A549 (cell line): ENCODE results near the gene ALDOA. TPM values are rescaled to one million over a fixed set of nuclear protein-coding genes. Genes with fewer than 3 reads are reported as not detected.

Experiments used
- ATAC-seq, 2 experiments: fragments of 200-7000 bp in 1 of 2; fragments of >200 bp in 1 of 2; cut with Nextera tagmentation in 1 of 2; cut with Tn5 transposase in 1 of 2; 3 replicates each; pipeline versions ENCODE4 v1.8.0 to v1.9.1; 2018 to 2020; ENCODE audit warnings: mild to moderate bottlenecking in 1 of 2, moderate library complexity in 1 of 2
- CTCF ChIA-PET: fragments of 300-600 bp; sonication (Branson Sonifier 250); formaldehyde crosslinking; extraction: SDS; loops from one replicate; lab custom pipeline; 2021; ENCODE audit warnings: antibody characterized with exemption, inconsistent platforms; lab: Yijun Ruan, JAX
- POLR2A ChIA-PET: fragments of 350-600 bp; formaldehyde crosslinking; extraction: SDS; loops from one replicate; lab custom pipeline; 2021; ENCODE audit warnings: antibody characterized with exemption, inconsistent platforms; lab: Yijun Ruan, JAX
- DNase-seq, 2 experiments: peaks; one replicate each; pipeline versions ENCODE4 v3.0.0 to v3.0.0-alpha.2; 2011 to 2016; ENCODE audit warnings: low read depth in 1 of 2, low spot score in 1 of 2
- FAIRE-seq: peaks from 2 replicates; lab custom pipeline; 2011; peaks lifted over from hg19 to GRCh38; lab: Jason Lieb, UNC
- H3K27ac ChIP-seq, 2 experiments: fragments of >200 bp; sonication (Bioruptor Twin); formaldehyde crosslinking; 3 replicates each; pipeline ENCODE4 v1.5.1; 2016 to 2017
- H3K4me1 ChIP-seq: fragments of >200 bp; sonication (Bioruptor Twin); formaldehyde crosslinking; 3 replicates; pipeline ENCODE4 v1.6.1; 2016
- H3K4me2 ChIP-seq: fragments of >200 bp; sonication (Bioruptor Twin); formaldehyde crosslinking; 3 replicates; pipeline ENCODE4 v1.6.1; 2016
- H3K4me3 ChIP-seq: fragments of >200 bp; sonication (Bioruptor Twin); formaldehyde crosslinking; 3 replicates; pipeline ENCODE4 v1.5.1; 2016
- H3K9me3 ChIP-seq: fragments of >200 bp; sonication (Bioruptor Twin); formaldehyde crosslinking; 3 replicates; pipeline ENCODE4 v1.6.1; 2016
- CHD2 ChIP-seq: fragments of 150-350 bp; IDR thresholded peaks from 2 replicates; pipeline ENCODE4 v1.6.1; 2014; ENCODE audit warnings: low read length; ENCODE audit not compliant: partially characterized antibody
- FOXS1 ChIP-seq: fragments of 250-450 bp; sonication (Bioruptor Pico); IDR thresholded peaks from 2 replicates; pipeline ENCODE4 v1.5.0; 2020; ENCODE audit warnings: mild to moderate bottlenecking, moderate library complexity
- HDAC2 ChIP-seq: fragments of 200-600 bp; sonication (generic); IDR thresholded peaks from 2 replicates; pipeline ENCODE4 v1.6.1; 2016
- HOXA7 ChIP-seq: fragments of 250-450 bp; sonication (Bioruptor Pico); IDR thresholded peaks from 2 replicates; pipeline ENCODE4 v1.5.0; 2020; ENCODE audit warnings: mild to moderate bottlenecking, moderate library complexity
- HOXB13 ChIP-seq: fragments of 250-450 bp; sonication (Bioruptor Pico); IDR thresholded peaks from 2 replicates; pipeline ENCODE4 v1.5.0; 2020; ENCODE audit warnings: low read depth, mild to moderate bottlenecking, moderate library complexity
- JUN ChIP-seq, 2 experiments: fragments of >200 bp; sonication (Bioruptor Twin); formaldehyde crosslinking; IDR thresholded peaks; 2 replicates in 1 of 2; 3 replicates in 1 of 2; pipeline ENCODE4 v1.6.1; 2016 to 2017
- KDM5A ChIP-seq: fragments of 200-600 bp; sonication (generic); IDR thresholded peaks from 2 replicates; pipeline ENCODE4 v1.6.1; 2016; ENCODE audit warnings: antibody characterized with exemption, mild to moderate bottlenecking
- MAFK ChIP-seq: fragments of 450-650 bp; IDR thresholded peaks from 2 replicates; pipeline ENCODE4 v1.6.1; 2014; ENCODE audit not compliant: partially characterized antibody
- NR3C1 ChIP-seq: fragments of >200 bp; sonication (Bioruptor Twin); formaldehyde crosslinking; IDR thresholded peaks from 3 replicates; pipeline ENCODE4 v1.6.1; 2017
- POLR2A ChIP-seq: IDR thresholded peaks from 2 replicates; pipeline ENCODE4 v1.6.1; 2012; ENCODE audit warnings: mild to moderate bottlenecking, low read length
- POLR2AphosphoS2 ChIP-seq: conservative IDR thresholded peaks from 2 replicates; pipeline ENCODE4 v1.6.1; 2012; ENCODE audit warnings: low read length, improper control_type of control experiment, inconsistent platforms
- RAD21 ChIP-seq, 2 experiments: fragments of >200 bp in 1 of 2; sonication (Bioruptor Twin) in 1 of 2; formaldehyde crosslinking in 1 of 2; IDR thresholded peaks in 1 of 2; conservative IDR thresholded peaks in 1 of 2; 2 replicates in 1 of 2; 3 replicates in 1 of 2; pipeline ENCODE4 v1.6.1; 2012 to 2018; ENCODE audit warnings: inconsistent platforms in 1 of 2
- RARB ChIP-seq: fragments of 250-450 bp; sonication (Bioruptor Pico); IDR thresholded peaks from 2 replicates; pipeline ENCODE4 v1.8.0; 2021; ENCODE audit warnings: mild to moderate bottlenecking, moderate library complexity
- RCOR1 ChIP-seq: fragments of 150-350 bp; IDR thresholded peaks from 2 replicates; pipeline ENCODE4 v1.6.1; 2014; ENCODE audit warnings: antibody characterized with exemption, low read length, low read depth
- TFCP2L1 ChIP-seq: fragments of 250-450 bp; sonication (Bioruptor Pico); IDR thresholded peaks from 2 replicates; pipeline ENCODE4 v1.5.0; 2021; ENCODE audit warnings: mild to moderate bottlenecking
- TP53 ChIP-seq: fragments of 250-450 bp; sonication (Bioruptor Pico); IDR thresholded peaks from 2 replicates; pipeline ENCODE4 v1.5.0; 2021; ENCODE audit warnings: mild to moderate bottlenecking, moderate library complexity
- ZC3H11A ChIP-seq: fragments of 450-650 bp; IDR thresholded peaks from 2 replicates; pipeline ENCODE4 v1.6.1; 2014; ENCODE audit warnings: antibody characterized with exemption, mild to moderate bottlenecking
- ZNF302 ChIP-seq: fragments of 250-450 bp; sonication (Bioruptor Pico); IDR thresholded peaks from 2 replicates; pipeline ENCODE4 v1.9.0; 2021; ENCODE audit warnings: inconsistent platforms, mild to moderate bottlenecking, moderate library complexity
- ZSCAN20 ChIP-seq: fragments of 250-450 bp; sonication (Bioruptor Pico); IDR thresholded peaks from 2 replicates; pipeline ENCODE4 v1.8.0; 2022; ENCODE audit warnings: mild to moderate bottlenecking, moderate library complexity
- WGBS: methylation state at CpG from one replicate; pipeline ENCODE4 v1.1.6; 2017; ENCODE audit errors: missing lambda C conversion rate; 5-methylcytosine and 5-hydroxymethylcytosine counted together
- polyA plus RNA-seq, 4 experiments: library from polyadenylated mRNA; depleted of rRNA in 3 of 4; stranded (reverse); fragments of >200 nt; fragmentation: RNase III in 1 of 4; extraction: RNeasy Plus Mini Kit Qiagen cat#74134 plus additional on column Dnase treatment in 1 of 4; gene quantifications; 2 replicates in 3 of 4; 3 replicates in 1 of 4; pipeline ENCODE4 v1.2.3, GENCODE V29; 2011 to 2017
- TF ChIP-seq, protein P1 (sequence below): IDR thresholded peaks from 2 replicates; pipeline ENCODE4 v1.6.1; 2012
- TF ChIP-seq, protein P2 (sequence below): fragments of 250-450 bp; sonication (Bioruptor Pico); IDR thresholded peaks from 2 replicates; pipeline ENCODE4 v1.5.0; 2021; ENCODE audit warnings: mild to moderate bottlenecking, moderate library complexity, borderline replicate concordance
- TF ChIP-seq, protein P3 (sequence below): fragments of >200 bp; sonication (Bioruptor Twin); formaldehyde crosslinking; IDR thresholded peaks from 2 replicates; pipeline ENCODE4 v1.6.1; 2016
- TF ChIP-seq, protein P4 (sequence below): fragments of >200 bp; sonication (Bioruptor Twin); formaldehyde crosslinking; IDR thresholded peaks from 3 replicates; pipeline ENCODE4 v1.5.1; 2016

ALDOA gene
- polyA plus RNA-seq, 2 of the 4 experiments (the other 2 are of a cell fraction): 741 to 1,286 TPM

DNA sequence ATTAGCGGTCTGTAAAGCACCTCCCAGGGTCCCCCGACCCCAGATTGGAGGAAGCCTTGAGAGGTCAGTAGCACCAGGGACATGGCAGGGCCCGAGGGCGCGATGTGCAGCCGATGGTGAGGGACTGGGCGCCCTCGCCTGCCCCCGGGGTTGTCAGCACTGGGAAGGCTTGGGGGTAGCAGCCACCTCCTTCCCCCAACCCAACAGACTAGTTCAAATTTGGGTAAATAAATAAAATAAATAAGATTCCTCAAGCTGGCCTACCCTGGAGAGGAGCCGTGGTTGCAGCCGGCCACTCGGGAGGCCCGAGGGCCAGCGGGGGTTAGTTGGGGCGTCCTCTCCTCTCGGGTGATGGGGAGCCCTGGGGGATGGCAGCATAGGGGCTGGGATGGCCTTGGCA is 41.1 kb upstream of the ALDOA start:
- WGBS: 43% methylated on average over 16 of the region's 16 CpGs
- DNase-seq: no peak

DNA sequence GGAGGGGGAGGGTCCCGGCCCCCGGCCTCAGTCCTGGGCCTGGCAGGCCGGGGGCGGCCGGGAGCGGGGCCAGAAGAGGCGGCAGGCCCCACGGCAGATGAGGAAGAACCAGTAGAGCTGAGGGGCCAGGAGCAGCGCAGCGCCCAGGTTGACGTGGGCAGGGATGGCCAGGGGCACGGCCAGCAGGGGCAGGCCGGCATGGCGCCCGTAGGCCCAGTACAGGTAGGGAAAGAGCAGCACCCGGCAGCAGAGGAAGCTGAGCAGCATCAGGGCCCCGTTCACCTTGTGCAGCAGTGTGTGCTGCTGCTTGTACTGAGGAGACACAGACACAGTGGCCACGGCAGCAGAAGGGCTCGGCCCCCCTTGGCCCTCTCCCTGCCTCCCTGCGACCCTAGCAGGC is 40.4 kb upstream of the ALDOA start:
- H3K27ac ChIP-seq: no peak overlapping the region
- ChIA-PET CTCF (interaction anchor here (0.6 kb wide), 1 partner anchor 161 kb away, joined by 4 read pairs; no protein-coding TSS in a partner anchor), POLR2A (no interaction called here)
- DNase-seq (no peak), ATAC-seq (no peak), FAIRE-seq (no peak)
- TF ChIP-seq, protein P1, sequence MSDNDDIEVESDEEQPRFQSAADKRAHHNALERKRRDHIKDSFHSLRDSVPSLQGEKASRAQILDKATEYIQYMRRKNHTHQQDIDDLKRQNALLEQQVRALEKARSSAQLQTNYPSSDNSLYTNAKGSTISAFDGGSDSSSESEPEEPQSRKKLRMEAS: no peak
- TF ChIP-seq JUN (IDR thresholded peaks at IDR 0.05): no peak
- no peak for TF ChIP-seq RARB (CRISPR knock-in tag)
- TF ChIP-seq ZNF302: no peak
- TF ChIP-seq MAFK: no peak
- TF ChIP-seq RAD21 (conservative IDR thresholded peaks at IDR 0.05 in 1 of 2, IDR thresholded peaks at IDR 0.05 in 1 of 2): no peak
- no peak for TF ChIP-seq ZC3H11A
- no peak for TF ChIP-seq HOXB13 (CRISPR knock-in tag)
- no peak overlapping the region for H3K4me3 ChIP-seq
- H3K4me1 ChIP-seq: no peaks in the 10 kb centered on the region
- no peaks in the 10 kb centered on the region for H3K9me3 ChIP-seq
- H3K4me2 ChIP-seq: no peak overlapping the region
- 71% methylated on average over 8 of the region's 20 CpGs for WGBS

More for the DNA sequence above, 41.1 kb upstream of the ALDOA start:
- Histone ChIP-seq H3K27ac (no peak overlapping the region), H3K4me2 (no peak overlapping the region), H3K9me3 (no peaks in the 10 kb centered on the region), H3K4me3 (no peak overlapping the region), H3K4me1 (no peaks in the 10 kb centered on the region)
- ChIA-PET CTCF (interaction anchor here (1.0 to 2.7 kb wide), 2 partner anchors 204 to 324 kb away, joined by 3 to 12 read pairs; partner anchors contain the start of gene MVP), POLR2A (no interaction called here)
- no peak for ATAC-seq
- no peak for FAIRE-seq
- TF ChIP-seq HOXA7 (CRISPR knock-in tag) (no peak), RCOR1 (no peak), TP53 (CRISPR knock-in tag) (no peak), NR3C1 (no peak), FOXS1 (CRISPR knock-in tag) (no peak), TFCP2L1 (no peak), POLR2A (no peak), KDM5A (no peak), CHD2 (no peak), HDAC2 (no peak), POLR2AphosphoS2 (no peak), ZNF302 (no peak), ZSCAN20 (no peak)
- TF ChIP-seq, protein P2, sequence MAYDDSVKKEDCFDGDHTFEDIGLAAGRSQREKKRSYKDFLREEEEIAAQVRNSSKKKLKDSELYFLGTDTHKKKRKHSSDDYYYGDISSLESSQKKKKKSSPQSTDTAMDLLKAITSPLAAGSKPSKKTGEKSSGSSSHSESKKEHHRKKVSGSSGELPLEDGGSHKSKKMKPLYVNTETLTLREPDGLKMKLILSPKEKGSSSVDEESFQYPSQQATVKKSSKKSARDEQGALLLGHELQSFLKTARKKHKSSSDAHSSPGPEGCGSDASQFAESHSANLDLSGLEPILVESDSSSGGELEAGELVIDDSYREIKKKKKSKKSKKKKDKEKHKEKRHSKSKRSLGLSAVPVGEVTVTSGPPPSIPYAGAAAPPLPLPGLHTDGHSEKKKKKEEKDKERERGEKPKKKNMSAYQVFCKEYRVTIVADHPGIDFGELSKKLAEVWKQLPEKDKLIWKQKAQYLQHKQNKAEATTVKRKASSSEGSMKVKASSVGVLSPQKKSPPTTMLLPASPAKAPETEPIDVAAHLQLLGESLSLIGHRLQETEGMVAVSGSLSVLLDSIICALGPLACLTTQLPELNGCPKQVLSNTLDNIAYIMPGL (CRISPR knock-in tag): no peak
- TF ChIP-seq, protein P3, sequence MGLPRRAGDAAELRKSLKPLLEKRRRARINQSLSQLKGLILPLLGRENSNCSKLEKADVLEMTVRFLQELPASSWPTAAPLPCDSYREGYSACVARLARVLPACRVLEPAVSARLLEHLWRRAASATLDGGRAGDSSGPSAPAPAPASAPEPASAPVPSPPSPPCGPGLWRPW: no peak
- TF ChIP-seq, protein P4, sequence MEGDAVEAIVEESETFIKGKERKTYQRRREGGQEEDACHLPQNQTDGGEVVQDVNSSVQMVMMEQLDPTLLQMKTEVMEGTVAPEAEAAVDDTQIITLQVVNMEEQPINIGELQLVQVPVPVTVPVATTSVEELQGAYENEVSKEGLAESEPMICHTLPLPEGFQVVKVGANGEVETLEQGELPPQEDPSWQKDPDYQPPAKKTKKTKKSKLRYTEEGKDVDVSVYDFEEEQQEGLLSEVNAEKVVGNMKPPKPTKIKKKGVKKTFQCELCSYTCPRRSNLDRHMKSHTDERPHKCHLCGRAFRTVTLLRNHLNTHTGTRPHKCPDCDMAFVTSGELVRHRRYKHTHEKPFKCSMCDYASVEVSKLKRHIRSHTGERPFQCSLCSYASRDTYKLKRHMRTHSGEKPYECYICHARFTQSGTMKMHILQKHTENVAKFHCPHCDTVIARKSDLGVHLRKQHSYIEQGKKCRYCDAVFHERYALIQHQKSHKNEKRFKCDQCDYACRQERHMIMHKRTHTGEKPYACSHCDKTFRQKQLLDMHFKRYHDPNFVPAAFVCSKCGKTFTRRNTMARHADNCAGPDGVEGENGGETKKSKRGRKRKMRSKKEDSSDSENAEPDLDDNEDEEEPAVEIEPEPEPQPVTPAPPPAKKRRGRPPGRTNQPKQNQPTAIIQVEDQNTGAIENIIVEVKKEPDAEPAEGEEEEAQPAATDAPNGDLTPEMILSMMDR: no peak
- TF ChIP-seq, protein P1: no peak
